Measurements from ENCODE around the gene NUP58.

NUP58 gene

GRCh38 chr13:25377244-25377962 is 76.0 kb downstream of the NUP58 start:
- DNase-seq (ENCODE audit: low read depth in 3 of 3) = no peak

DNA sequence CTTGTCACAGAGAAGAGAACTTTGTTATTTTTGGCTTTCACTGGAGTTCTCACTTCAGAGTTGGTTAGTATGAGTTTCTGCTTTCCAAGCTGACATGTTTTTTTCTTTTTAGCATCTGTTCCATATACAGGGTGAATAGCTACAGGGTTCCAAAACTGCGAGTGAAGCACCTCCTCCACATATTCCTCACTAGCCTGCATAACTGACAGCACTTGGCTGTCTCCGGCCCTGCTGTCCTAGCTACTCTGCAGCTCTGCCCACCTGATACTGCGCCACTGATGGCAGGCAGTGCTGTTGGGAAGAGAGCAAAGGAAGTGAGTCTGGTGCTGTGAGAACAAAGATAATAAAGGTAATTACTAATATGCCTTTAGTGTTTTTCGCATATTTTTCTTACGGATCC is 77.1 kb downstream of the NUP58 start:
- no peak for DNase-seq (ENCODE audit: low read depth in 3 of 3)

DNA sequence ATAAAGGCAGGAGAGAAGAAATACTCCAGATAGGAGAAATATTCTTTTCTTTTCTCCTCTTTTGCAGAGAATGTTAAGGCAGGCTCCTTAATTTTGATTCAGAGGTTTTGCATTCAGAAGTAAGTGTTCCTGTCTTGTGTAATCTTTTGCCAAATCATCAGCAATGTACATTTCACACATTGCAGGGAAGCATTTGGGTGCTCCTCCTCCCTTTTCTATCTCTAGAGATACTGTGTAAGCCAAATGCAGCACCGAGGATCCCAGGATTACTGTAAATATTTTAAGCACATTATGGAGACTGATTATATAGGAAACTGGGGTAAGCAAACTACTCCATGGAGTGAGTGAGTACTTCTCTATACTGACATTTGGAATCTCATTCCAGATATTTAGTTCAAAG is 77.6 kb downstream of the NUP58 start:
- no peak for DNase-seq (ENCODE audit: low read depth in 3 of 3)

DNA sequence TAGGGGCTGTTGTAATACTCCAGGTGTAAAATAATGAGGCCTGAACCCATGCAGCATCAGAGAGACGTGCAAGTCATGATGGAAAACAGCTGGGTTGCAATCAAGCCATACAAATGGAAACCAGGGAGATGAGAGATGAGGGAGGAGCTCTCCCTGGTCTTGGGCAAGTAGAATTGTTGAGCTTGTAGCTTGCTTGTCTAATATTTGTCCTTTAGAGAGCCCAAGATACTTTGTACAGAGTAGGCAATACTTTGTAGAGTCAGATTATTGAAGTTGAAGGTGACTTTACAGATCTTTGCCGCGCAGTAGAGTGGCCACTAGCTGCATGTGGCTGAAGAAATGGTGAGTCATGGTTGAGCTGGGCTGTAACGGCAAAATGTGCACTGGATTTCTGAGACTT is 78.7 kb downstream of the NUP58 start:
- DNase-seq (ENCODE audit: low read depth in 3 of 3) = no peak

- DNase-seq (ENCODE audit: low read depth in 3 of 3) = no peak
These were observed 79.4 kb downstream of the NUP58 start for GRCh38 chr13:25380741-25381324.

DNA sequence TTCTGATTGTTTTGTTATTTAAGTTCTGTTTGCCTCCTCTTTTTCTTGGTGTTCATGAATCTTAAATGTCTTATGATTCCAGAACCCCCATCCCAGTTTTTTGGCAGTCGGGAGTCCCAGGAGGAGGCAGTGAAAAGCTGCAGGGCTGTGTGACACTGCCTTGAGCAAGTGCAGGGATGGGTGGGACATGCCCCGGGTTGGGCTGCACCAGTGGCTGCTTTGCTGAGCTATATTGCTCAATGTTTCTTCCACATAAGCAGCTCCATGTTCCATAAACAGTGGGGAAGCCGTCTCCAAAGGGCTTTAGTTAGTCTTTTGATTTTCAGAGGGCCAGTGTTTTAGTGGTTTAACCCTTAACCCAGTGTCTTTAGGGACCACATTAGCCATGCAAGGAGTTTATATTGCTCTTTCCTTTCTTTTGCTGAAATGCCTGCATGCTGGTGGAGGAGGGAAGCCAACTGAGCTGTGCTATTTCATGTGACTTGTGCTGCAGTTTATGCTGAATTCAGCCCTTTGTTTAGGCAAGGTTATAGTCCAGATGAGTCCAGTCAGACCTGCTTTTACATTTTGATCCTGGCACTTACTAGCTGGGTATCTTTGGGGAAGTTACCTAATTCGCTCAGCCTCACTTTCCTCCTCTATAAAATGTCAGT is 83.5 kb downstream of the NUP58 start:
- no peak for DNase-seq (ENCODE audit: low read depth in 3 of 3)

DNA sequence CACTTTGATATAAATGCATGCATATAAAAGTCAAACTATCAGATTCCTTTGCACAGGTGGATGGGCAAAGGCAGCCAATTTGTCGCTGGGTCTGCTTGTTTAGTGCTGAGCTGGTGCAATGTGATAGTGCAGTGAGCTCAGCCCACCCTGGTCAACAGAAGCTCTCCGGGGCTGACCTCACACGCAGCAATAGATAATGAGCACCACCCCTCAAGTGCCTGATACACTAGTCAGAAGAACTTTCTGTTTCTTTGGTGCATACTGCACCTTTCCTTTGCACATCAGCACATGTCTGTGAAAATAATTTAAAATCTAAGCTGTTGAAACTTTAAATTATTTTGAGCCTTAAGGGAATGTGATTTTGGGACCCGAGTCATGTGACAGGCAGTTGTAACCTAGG is 90.5 kb downstream of the NUP58 start:
- no peak for DNase-seq (ENCODE audit: low read depth in 3 of 3)

Measured in stimulated activated CD4-positive, alpha-beta T cell treated with anti-CD3 and anti-CD28 coated beads, TNF-alpha, amount 100 ng/mL, for 24 hours (primary cell).